Natural killer cell (primary cell): ENCODE data around the gene CASKIN2. TPM values are rescaled to one million over a fixed set of nuclear protein-coding genes. Genes with fewer than 3 reads are reported as not detected.

Experiments
- ATAC-seq, 3 donors: fragments of 150-1000 bp in 2 of 3; fragments of 200-7000 bp in 1 of 3; cut with Tn5 transposase; 1 replicate in 1 of 3; 2 replicates in 2 of 3; pipeline ENCODE4 v1.10.0; 2021; ENCODE audit warnings: mild to moderate bottlenecking in 2 of 3, moderate library complexity in 2 of 3
- DNase-seq, 2 donors: peaks; one replicate each; pipeline versions ENCODE4 v3.0.0 to v3.0.0-alpha.2; 2013 to 2021; ENCODE audit warnings: mixed read lengths in 1 of 2
- H3K27ac ChIP-seq: one replicate; pipeline ENCODE4 v1.5.1; 2013; ENCODE audit warnings: mild to moderate bottlenecking, low read length
- H3K27me3 ChIP-seq: one replicate; pipeline ENCODE4 v1.6.1; 2013; ENCODE audit warnings: low read length; ENCODE audit not compliant: control insufficient read depth, insufficient read depth
- H3K36me3 ChIP-seq: one replicate; pipeline ENCODE4 v1.6.1; 2013; ENCODE audit warnings: low read length; ENCODE audit not compliant: control insufficient read depth, insufficient read depth
- H3K4me1 ChIP-seq: one replicate; pipeline ENCODE4 v1.6.1; 2013; ENCODE audit warnings: low read length; ENCODE audit not compliant: control insufficient read depth, insufficient read depth
- H3K4me3 ChIP-seq: one replicate; pipeline ENCODE4 v1.5.1; 2013; ENCODE audit warnings: low read length
- H3K9me3 ChIP-seq: one replicate; pipeline ENCODE4 v1.6.1; 2013; ENCODE audit warnings: low read length; ENCODE audit not compliant: control insufficient read depth, insufficient read depth
- H3K27ac Mint-ChIP-seq, 2 donors: one replicate each; pipeline ENCODE4 v1.8.0; 2022; ENCODE audit warnings: mild to moderate bottlenecking in 2 of 2, mixed read lengths in 2 of 2, moderate library complexity in 1 of 2
- H3K27me3 Mint-ChIP-seq, 2 donors: one replicate each; pipeline ENCODE4 v1.8.0; 2022; ENCODE audit warnings: low read depth in 2 of 2, mixed read lengths in 2 of 2
- H3K36me3 Mint-ChIP-seq: one replicate; pipeline ENCODE4 v1.8.0; 2022; ENCODE audit warnings: mixed read lengths
- H3K4me1 Mint-ChIP-seq, 2 donors: one replicate each; pipeline ENCODE4 v1.8.0; 2022; ENCODE audit warnings: mixed read lengths in 2 of 2
- H3K4me3 Mint-ChIP-seq: one replicate; pipeline ENCODE4 v1.8.0; 2022; ENCODE audit warnings: mild to moderate bottlenecking, moderate library complexity, mixed read lengths
- H3K9me3 Mint-ChIP-seq, 2 donors: one replicate each; pipeline ENCODE4 v1.8.0; 2022; ENCODE audit warnings: mixed read lengths in 2 of 2
- WGBS: methylation state at CpG from one replicate; pipeline ENCODE4 v1.1.7; 2013; ENCODE audit warnings: missing lambda C conversion rate; ENCODE audit not compliant: insufficient coverage; 5-methylcytosine and 5-hydroxymethylcytosine counted together
- intact Hi-C: fragments of 100-400 bp; cut with micrococcal nuclease; formaldehyde crosslinking; loops from one replicate; pipeline ENCODE4 v1.14.2; 2022
- total RNA-seq, 4 donors: library from RNA; stranded (reverse); fragments of 120-200 nt in 1 of 4; gene quantifications; one replicate each; pipeline versions ENCODE4 v1.2.3 to v1.2.4, GENCODE V29; 2013 to 2022
- TF ChIP-seq, protein P1 (sequence below): fragments of 200-600 bp; IDR thresholded peaks from one replicate; pipeline ENCODE4 v1.8.0; 2022; ENCODE audit warnings: antibody characterized with exemption

CASKIN2 gene
- total RNA-seq, 3 donors from 2014 or later (not counting 1 experiment from before 2014, with no cell fraction given): 0.49 to 1.8 (median 1.7) TPM

DNA sequence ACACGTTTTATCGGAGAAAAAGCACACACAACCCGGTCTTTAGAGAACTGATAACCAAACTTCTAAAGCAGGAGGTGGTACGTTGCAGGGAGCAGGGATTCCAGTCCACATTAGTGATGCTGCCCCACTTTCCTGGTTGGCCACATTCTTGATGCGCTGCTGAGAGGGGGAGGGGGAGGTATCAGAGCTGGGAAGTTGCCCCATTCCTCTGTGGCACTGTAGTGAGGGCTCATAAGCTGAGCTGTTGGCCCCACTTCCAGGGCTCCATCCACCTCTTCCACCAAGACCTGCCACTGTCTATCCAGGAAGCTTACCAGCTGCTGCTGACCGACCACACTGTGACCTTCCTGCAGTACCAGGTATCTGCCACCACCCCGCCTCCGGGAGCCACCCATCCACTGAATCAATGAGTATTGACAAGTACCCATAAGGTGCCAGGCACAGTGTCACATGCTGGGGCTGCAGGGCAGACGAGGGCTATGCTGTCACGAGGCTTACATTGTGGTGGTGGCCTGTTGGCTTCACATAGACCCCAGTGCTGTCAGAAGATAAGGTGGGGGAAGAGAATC lies 2.0 kb upstream of the CASKIN2 start:
- 13% methylated on average over 10 of the region's 10 CpGs for WGBS
- H3K4me1 ChIP-seq: peaks cover 40% of the 10 kb centered on the region
- TF ChIP-seq, protein P1, sequence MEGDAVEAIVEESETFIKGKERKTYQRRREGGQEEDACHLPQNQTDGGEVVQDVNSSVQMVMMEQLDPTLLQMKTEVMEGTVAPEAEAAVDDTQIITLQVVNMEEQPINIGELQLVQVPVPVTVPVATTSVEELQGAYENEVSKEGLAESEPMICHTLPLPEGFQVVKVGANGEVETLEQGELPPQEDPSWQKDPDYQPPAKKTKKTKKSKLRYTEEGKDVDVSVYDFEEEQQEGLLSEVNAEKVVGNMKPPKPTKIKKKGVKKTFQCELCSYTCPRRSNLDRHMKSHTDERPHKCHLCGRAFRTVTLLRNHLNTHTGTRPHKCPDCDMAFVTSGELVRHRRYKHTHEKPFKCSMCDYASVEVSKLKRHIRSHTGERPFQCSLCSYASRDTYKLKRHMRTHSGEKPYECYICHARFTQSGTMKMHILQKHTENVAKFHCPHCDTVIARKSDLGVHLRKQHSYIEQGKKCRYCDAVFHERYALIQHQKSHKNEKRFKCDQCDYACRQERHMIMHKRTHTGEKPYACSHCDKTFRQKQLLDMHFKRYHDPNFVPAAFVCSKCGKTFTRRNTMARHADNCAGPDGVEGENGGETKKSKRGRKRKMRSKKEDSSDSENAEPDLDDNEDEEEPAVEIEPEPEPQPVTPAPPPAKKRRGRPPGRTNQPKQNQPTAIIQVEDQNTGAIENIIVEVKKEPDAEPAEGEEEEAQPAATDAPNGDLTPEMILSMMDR: no peak

DNA sequence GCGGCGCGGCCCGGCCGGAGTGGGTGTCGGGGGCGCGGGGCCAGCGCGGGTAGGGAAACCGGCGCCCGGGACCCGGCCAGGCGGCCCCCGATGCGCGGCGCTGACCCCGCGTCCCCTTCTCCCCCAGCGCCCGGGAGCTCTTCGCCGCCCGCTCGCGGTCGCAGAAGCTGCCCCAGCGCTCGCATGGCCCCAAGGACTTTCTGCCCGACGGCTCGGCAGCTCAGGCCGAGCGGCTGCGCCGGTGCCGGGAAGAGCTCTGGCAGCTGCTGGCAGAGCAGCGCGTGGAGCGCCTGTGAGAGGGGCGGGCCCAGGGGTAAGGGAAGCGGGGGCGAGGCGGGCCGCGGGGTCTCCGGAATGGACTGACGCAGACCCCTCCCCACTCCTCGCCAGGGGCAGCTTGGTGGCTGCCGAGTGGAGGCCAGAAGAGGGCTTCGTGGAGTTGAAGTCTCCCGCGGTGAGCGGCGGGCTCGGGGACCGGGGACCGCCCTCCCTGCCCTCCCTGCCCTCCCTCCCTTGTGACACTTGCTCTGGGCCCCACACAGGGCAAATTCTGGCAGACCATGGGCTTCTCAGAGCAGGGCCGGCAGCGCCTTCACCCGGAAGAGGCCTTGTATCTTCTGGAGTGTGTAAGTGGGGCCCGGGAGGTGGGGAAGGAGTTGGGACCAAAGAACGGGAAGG lies 1.4 kb upstream of the CASKIN2 start:
- DNase-seq (peak; percentile 42 to 59), ATAC-seq (peak in 2 of 3 donors; percentile 2 to 7)
- Mint-ChIP-seq H3K27ac (peak overlapping the region; percentile 88 to 94), H3K9me3 (no peaks in the 10 kb centered on the region), H3K27me3 (no peaks in the 10 kb centered on the region), H3K4me3 (peak overlapping the region; percentile 86), H3K4me1 (peaks cover 19 to 23% of the 10 kb centered on the region in 2 donors), H3K36me3 (no peaks in the 10 kb centered on the region)
- H3K36me3 ChIP-seq: peaks cover 22% of the 10 kb centered on the region
- no peaks in the 10 kb centered on the region for H3K9me3 ChIP-seq
- intact Hi-C loops: loop anchor here (1.0 to 5.0 kb wide), 4 partner anchors 9 to 229 kb away; partner anchors contain the start of genes LLGL2, MYO15B and SLC25A19
- H3K27me3 ChIP-seq: no peaks in the 10 kb centered on the region
- under 1% methylated on average over 61 of the region's 65 CpGs for WGBS
- H3K4me3 ChIP-seq: peak overlapping the region; percentile 74
- TF ChIP-seq, protein P1: no peak
- peaks cover 40% of the 10 kb centered on the region for H3K4me1 ChIP-seq
- peak overlapping the region; percentile 65 for H3K27ac ChIP-seq

More for the DNA sequence above, 2.0 kb upstream of the CASKIN2 start:
- H3K36me3 Mint-ChIP-seq: no peaks in the 10 kb centered on the region
- no peak for ATAC-seq
- DNase-seq: peak in 1 of 2 donors; percentile 50
- no peaks in the 10 kb centered on the region for H3K9me3 Mint-ChIP-seq
- peak overlapping the region; percentile 65 for H3K27ac ChIP-seq
- H3K4me3 ChIP-seq: peak overlapping the region; percentile 74
- peak overlapping the region; percentile 88 to 94 for H3K27ac Mint-ChIP-seq
- H3K9me3 ChIP-seq: no peaks in the 10 kb centered on the region
- H3K27me3 ChIP-seq: no peaks in the 10 kb centered on the region
- peak overlapping the region; percentile 86 for H3K4me3 Mint-ChIP-seq
- H3K36me3 ChIP-seq: peaks cover 28% of the 10 kb centered on the region
- no peaks in the 10 kb centered on the region for H3K27me3 Mint-ChIP-seq
- intact Hi-C loops: loop anchor here (5.0 kb wide), 2 partner anchors 70 to 230 kb away; partner anchors contain the start of genes MYO15B and SLC25A19
- H3K4me1 Mint-ChIP-seq: peaks cover 19 to 28% of the 10 kb centered on the region in 2 donors

DNA sequence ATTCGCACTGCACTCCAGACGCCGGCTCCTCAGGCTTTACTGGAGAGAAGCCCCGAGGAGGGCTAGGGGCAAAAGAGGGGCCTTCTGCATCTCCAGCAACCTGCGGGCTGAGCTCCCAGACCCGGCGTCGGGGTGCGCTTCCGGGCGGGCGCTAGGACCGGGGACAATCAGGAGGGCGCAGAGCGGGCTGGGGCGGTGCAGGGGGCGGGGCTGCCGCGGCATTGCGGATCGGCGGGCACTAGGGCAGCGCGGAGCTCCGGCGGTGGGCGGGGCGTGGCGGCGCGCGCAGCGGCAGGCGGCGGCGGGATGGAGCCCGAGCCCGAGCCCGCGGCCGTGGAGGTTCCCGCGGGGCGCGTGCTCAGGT lies 900 bp upstream of the CASKIN2 start, which contains the start of gene TSEN54:
Gene TSEN54, plus strand, starts transcription at position 274 of the 364 bp plus-strand sequence. Its CDS starts 33 bp downstream, at position 307.
- DNase-seq (peak; percentile 95 to 96), ATAC-seq (peak; percentile 81 to 95 (median 82))
- Mint-ChIP-seq H3K27ac (peak within 1 kb of the TSS; percentile 88 to 94), H3K9me3 (no peaks in the 10 kb centered on the region), H3K4me1 (peaks cover 19 to 23% of the 10 kb centered on the region in 2 donors), H3K36me3 (no peaks in the 10 kb centered on the region), H3K4me3 (peak within 1 kb of the TSS; percentile 86), H3K27me3 (no peaks in the 10 kb centered on the region)
- no peaks in the 10 kb centered on the region for H3K27me3 ChIP-seq
- peaks cover 40% of the 10 kb centered on the region for H3K4me1 ChIP-seq
- peak within 1 kb of the TSS; percentile 65 for H3K27ac ChIP-seq
- H3K36me3 ChIP-seq: peaks cover 17% of the 10 kb centered on the region
- under 1% methylated on average over 45 of the region's 45 CpGs for WGBS
- H3K9me3 ChIP-seq: no peaks in the 10 kb centered on the region
- intact Hi-C loops: loop anchor here (1.0 to 5.0 kb wide), 4 partner anchors 9 to 229 kb away; partner anchors contain the start of genes LLGL2, MYO15B and SLC25A19
- TF ChIP-seq, protein P1: no peak
- peak within 1 kb of the TSS; percentile 83 for H3K4me3 ChIP-seq
